ENCODE measurements around the gene PAK6.

The PAK6 gene

GRCh38 chr15:40233727-40234577 lies 4.9 kb upstream of the PAK6 start:
- no peaks in the 10 kb centered on the region for H3K27me3 ChIP-seq (ENCODE audit: low read depth)
- H3K9me3 ChIP-seq: no peaks in the 10 kb centered on the region
- in situ Hi-C loops (cut with MboI; ENCODE audit: low sequenced_read_pairs): no loop called here
- peaks cover 20% of the 10 kb centered on the region for H3K36me3 ChIP-seq (replicated peaks)
- H3K4me1 ChIP-seq: peaks cover 4% of the 10 kb centered on the region
- no peak overlapping the region for H3K4me3 ChIP-seq
- no peak for DNase-seq (ENCODE audit: low spot score in 2 of 2)

- in situ Hi-C loops (cut with MboI; ENCODE audit: low sequenced_read_pairs): no loop called here
- H3K4me1 ChIP-seq: peaks cover 7% of the 10 kb centered on the region
- no peaks in the 10 kb centered on the region for H3K9me3 ChIP-seq
- no peaks in the 10 kb centered on the region for H3K27me3 ChIP-seq (ENCODE audit: low read depth)
- H3K36me3 ChIP-seq (replicated peaks): peaks cover 12% of the 10 kb centered on the region
- DNase-seq (ENCODE audit: low spot score in 2 of 2): no peak
- no peak overlapping the region for H3K4me3 ChIP-seq
These were observed 4.1 kb upstream of the PAK6 start for GRCh38 chr15:40234783-40235182.

- Histone ChIP-seq H3K27me3 (ENCODE audit: low read depth) (no peaks in the 10 kb centered on the region), H3K4me3 (no peak overlapping the region), H3K36me3 (replicated peaks) (peaks cover 9% of the 10 kb centered on the region), H3K9me3 (no peaks in the 10 kb centered on the region), H3K4me1 (peaks cover 7% of the 10 kb centered on the region)
- no peak for DNase-seq (ENCODE audit: low spot score in 2 of 2)
- in situ Hi-C loops (cut with MboI; ENCODE audit: low sequenced_read_pairs): no loop called here
These were observed 3.5 kb upstream of the PAK6 start for GRCh38 chr15:40235201-40235885.

GRCh38 chr15:40239404-40239692 lies 485 bp downstream of the PAK6 start:
- Histone ChIP-seq H3K9me3 (no peaks in the 10 kb centered on the region), H3K4me1 (peaks cover 7% of the 10 kb centered on the region), H3K4me3 (peak overlapping the region; percentile 14), H3K36me3 (replicated peaks) (no peaks in the 10 kb centered on the region), H3K27me3 (ENCODE audit: low read depth) (no peaks in the 10 kb centered on the region)
- DNase-seq (ENCODE audit: low spot score in 2 of 2): no peak
- in situ Hi-C loops (cut with MboI; ENCODE audit: low sequenced_read_pairs): no loop called here

GRCh38 chr15:40239693-40240618 lies 1.1 kb downstream of the PAK6 start:
- Histone ChIP-seq H3K4me3 (no peak overlapping the region), H3K27me3 (ENCODE audit: low read depth) (no peaks in the 10 kb centered on the region), H3K36me3 (replicated peaks) (no peaks in the 10 kb centered on the region), H3K9me3 (no peaks in the 10 kb centered on the region), H3K4me1 (peaks cover 7% of the 10 kb centered on the region)
- in situ Hi-C loops (cut with MboI; ENCODE audit: low sequenced_read_pairs): no loop called here
- peak in 1 of 2 experiments; percentile 6 for DNase-seq (ENCODE audit: low spot score in 2 of 2)

GRCh38 chr15:40240619-40241221 lies 1.9 kb downstream of the PAK6 start:
- Histone ChIP-seq H3K9me3 (no peaks in the 10 kb centered on the region), H3K4me1 (peaks cover 7% of the 10 kb centered on the region), H3K4me3 (no peak overlapping the region), H3K36me3 (replicated peaks) (no peaks in the 10 kb centered on the region), H3K27me3 (ENCODE audit: low read depth) (no peaks in the 10 kb centered on the region)
- no peak for DNase-seq (ENCODE audit: low spot score in 2 of 2)
- in situ Hi-C loops (cut with MboI; ENCODE audit: low sequenced_read_pairs): no loop called here

- Histone ChIP-seq H3K36me3 (replicated peaks) (no peaks in the 10 kb centered on the region), H3K27me3 (ENCODE audit: low read depth) (no peaks in the 10 kb centered on the region)
These were observed 2.7 kb downstream of the PAK6 start for GRCh38 chr15:40241269-40242212.

GRCh38 chr15:40242213-40242599 lies 3.3 kb downstream of the PAK6 start:
- Histone ChIP-seq H3K4me3 (no peak overlapping the region), H3K27me3 (ENCODE audit: low read depth) (no peaks in the 10 kb centered on the region), H3K9me3 (no peaks in the 10 kb centered on the region), H3K36me3 (replicated peaks) (no peaks in the 10 kb centered on the region), H3K4me1 (peaks cover 7% of the 10 kb centered on the region)
- in situ Hi-C loops (cut with MboI; ENCODE audit: low sequenced_read_pairs): no loop called here
- peak in 1 of 2 experiments; percentile 5 for DNase-seq (ENCODE audit: low spot score in 2 of 2)

More at GRCh38 chr15:40241269-40242212, 2.7 kb downstream of the PAK6 start:
- peak in 1 of 2 experiments; percentile 4 for DNase-seq (ENCODE audit: low spot score in 2 of 2)
- Histone ChIP-seq H3K4me1 (peaks cover 7% of the 10 kb centered on the region), H3K9me3 (no peaks in the 10 kb centered on the region), H3K4me3 (no peak overlapping the region)
- in situ Hi-C loops (cut with MboI; ENCODE audit: low sequenced_read_pairs): no loop called here

GRCh38 chr15:40242601-40243000 lies 3.7 kb downstream of the PAK6 start:
- in situ Hi-C loops (cut with MboI; ENCODE audit: low sequenced_read_pairs): no loop called here
- Histone ChIP-seq H3K27me3 (ENCODE audit: low read depth) (no peaks in the 10 kb centered on the region), H3K36me3 (replicated peaks) (no peaks in the 10 kb centered on the region), H3K4me3 (no peak overlapping the region), H3K4me1 (peaks cover 7% of the 10 kb centered on the region), H3K9me3 (no peaks in the 10 kb centered on the region)
- DNase-seq (ENCODE audit: low spot score in 2 of 2): peak in 1 of 2 experiments; percentile 3

GRCh38 chr15:40243126-40243810 lies 4.4 kb downstream of the PAK6 start:
- H3K36me3 ChIP-seq (replicated peaks): no peaks in the 10 kb centered on the region
- no peaks in the 10 kb centered on the region for H3K9me3 ChIP-seq
- no peaks in the 10 kb centered on the region for H3K27me3 ChIP-seq (ENCODE audit: low read depth)
- H3K4me3 ChIP-seq: no peak overlapping the region
- in situ Hi-C loops (cut with MboI; ENCODE audit: low sequenced_read_pairs): no loop called here
- H3K4me1 ChIP-seq: peaks cover 7% of the 10 kb centered on the region
- peak in 1 of 2 experiments; percentile 5 for DNase-seq (ENCODE audit: low spot score in 2 of 2)

GRCh38 chr15:40244961-40245523 lies 6.2 kb downstream of the PAK6 start:
- in situ Hi-C loops (cut with MboI; ENCODE audit: low sequenced_read_pairs): no loop called here
- H3K4me3 ChIP-seq: no peak overlapping the region
- no peak for DNase-seq (ENCODE audit: low spot score in 2 of 2)
- H3K4me1 ChIP-seq: no peaks in the 10 kb centered on the region
- H3K9me3 ChIP-seq: no peaks in the 10 kb centered on the region
- H3K27me3 ChIP-seq (ENCODE audit: low read depth): no peaks in the 10 kb centered on the region
- H3K36me3 ChIP-seq (replicated peaks): no peaks in the 10 kb centered on the region
